HG03378 (cell line): ENCODE results near the gene HNMT.
"Not testable (repeated sequence)": the region's sequence is repeated elsewhere in the genome, so short reads cannot be mapped to it uniquely, and the experiment has no call there.

Source experiments
- ATAC-seq: cut with Tn5 transposase; IDR thresholded peaks from one replicate; pipeline ENCODE4 v1.9.1; 2021; ENCODE audit warnings: mild to moderate bottlenecking, moderate library complexity; ENCODE audit not compliant: unreplicated experiment

The HNMT gene

GRCh38 chr2:137973280-137973679 lies 9.0 kb downstream of the HNMT start:
- ATAC-seq = no peak

- no peak for ATAC-seq
These were observed 11.3 kb downstream of the HNMT start for GRCh38 chr2:137975280-137976271.

GRCh38 chr2:137976274-137976673 lies 12.0 kb downstream of the HNMT start:
- ATAC-seq = no peak

GRCh38 chr2:137977790-137978189 lies 13.5 kb downstream of the HNMT start:
- no peak for ATAC-seq

GRCh38 chr2:137980459-137980858 lies 16.2 kb downstream of the HNMT start:
- ATAC-seq = no peak

GRCh38 chr2:137981112-137981656 lies 16.9 kb downstream of the HNMT start:
- no peak for ATAC-seq

- no peak for ATAC-seq
These were observed 19.3 kb downstream of the HNMT start for GRCh38 chr2:137983581-137983980.

GRCh38 chr2:137986268-137986667 lies 22.0 kb downstream of the HNMT start:
- ATAC-seq = no peak

GRCh38 chr2:137987011-137987410 lies 22.7 kb downstream of the HNMT start:
- ATAC-seq = no peak

GRCh38 chr2:137991078-137991477 lies 26.8 kb downstream of the HNMT start:
- ATAC-seq = no peak

- no peak for ATAC-seq
These were observed 27.9 kb downstream of the HNMT start for GRCh38 chr2:137992039-137992646.

- not testable (repeated sequence) for ATAC-seq
These were observed 29.6 kb downstream of the HNMT start for GRCh38 chr2:137993715-137994476.

- ATAC-seq = not testable (repeated sequence)
These were observed 31.1 kb downstream of the HNMT start for GRCh38 chr2:137995368-137995767.

GRCh38 chr2:137996158-137996557 lies 31.9 kb downstream of the HNMT start:
- ATAC-seq = not testable (repeated sequence)

GRCh38 chr2:137997733-137998132 lies 33.5 kb downstream of the HNMT start:
- ATAC-seq = no peak

- no peak for ATAC-seq
These were observed 34.2 kb downstream of the HNMT start for GRCh38 chr2:137998503-137998902.

GRCh38 chr2:137999273-137999672 lies 35.0 kb downstream of the HNMT start:
- no peak for ATAC-seq

- no peak for ATAC-seq
These were observed 35.7 kb downstream of the HNMT start for GRCh38 chr2:138000009-138000408.

- ATAC-seq = no peak
These were observed 36.5 kb downstream of the HNMT start for GRCh38 chr2:138000796-138001195.

- no peak for ATAC-seq
These were observed 39.1 kb downstream of the HNMT start for GRCh38 chr2:138003411-138003810.

GRCh38 chr2:138007431-138007830 lies 43.2 kb downstream of the HNMT start:
- ATAC-seq = no peak
